ENCODE data around the gene FBN1. TPM values are rescaled to one million over a fixed set of nuclear protein-coding genes. Genes with fewer than 3 reads are reported as not detected.

FBN1 gene
- total RNA-seq, 1 donor from 2014 or later: 78.8 TPM

- Histone ChIP-seq H2AFZ (replicated peaks) (no peak overlapping the region), H3K79me2 (ENCODE audit: low read depth) (no peaks in the 10 kb centered on the region), H3K4me3 (no peak overlapping the region), H3K4me1 (no peaks in the 10 kb centered on the region), H3K27me3 (no peaks in the 10 kb centered on the region), H3K4me2 (no peak overlapping the region), H3K9ac (no peak overlapping the region), H3F3A (ENCODE audit: low read depth) (no peaks in the 10 kb centered on the region), H4K20me1 (ENCODE audit: low read depth) (no peaks in the 10 kb centered on the region), H3K36me3 (no peaks in the 10 kb centered on the region), H3K27ac (no peak overlapping the region), H3K9me3 (ENCODE audit: low read depth) (no peaks in the 10 kb centered on the region)
- no peaks in the 10 kb centered on the region for H3K27me3 Mint-ChIP-seq (ENCODE audit: insufficient read depth, low read depth)
- no peak overlapping the region for H3K27ac Mint-ChIP-seq
- H3K9me3 Mint-ChIP-seq: no peaks in the 10 kb centered on the region
- no peaks in the 10 kb centered on the region for H3K36me3 Mint-ChIP-seq
- no peak for TF ChIP-seq EZH2phosphoT487 (IDR thresholded peaks at IDR 0.05)
- no peak for TF ChIP-seq EZH2 (IDR thresholded peaks at IDR 0.05)
- TF ChIP-seq, protein P1, sequence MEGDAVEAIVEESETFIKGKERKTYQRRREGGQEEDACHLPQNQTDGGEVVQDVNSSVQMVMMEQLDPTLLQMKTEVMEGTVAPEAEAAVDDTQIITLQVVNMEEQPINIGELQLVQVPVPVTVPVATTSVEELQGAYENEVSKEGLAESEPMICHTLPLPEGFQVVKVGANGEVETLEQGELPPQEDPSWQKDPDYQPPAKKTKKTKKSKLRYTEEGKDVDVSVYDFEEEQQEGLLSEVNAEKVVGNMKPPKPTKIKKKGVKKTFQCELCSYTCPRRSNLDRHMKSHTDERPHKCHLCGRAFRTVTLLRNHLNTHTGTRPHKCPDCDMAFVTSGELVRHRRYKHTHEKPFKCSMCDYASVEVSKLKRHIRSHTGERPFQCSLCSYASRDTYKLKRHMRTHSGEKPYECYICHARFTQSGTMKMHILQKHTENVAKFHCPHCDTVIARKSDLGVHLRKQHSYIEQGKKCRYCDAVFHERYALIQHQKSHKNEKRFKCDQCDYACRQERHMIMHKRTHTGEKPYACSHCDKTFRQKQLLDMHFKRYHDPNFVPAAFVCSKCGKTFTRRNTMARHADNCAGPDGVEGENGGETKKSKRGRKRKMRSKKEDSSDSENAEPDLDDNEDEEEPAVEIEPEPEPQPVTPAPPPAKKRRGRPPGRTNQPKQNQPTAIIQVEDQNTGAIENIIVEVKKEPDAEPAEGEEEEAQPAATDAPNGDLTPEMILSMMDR (IDR thresholded peaks at IDR 0.05): no peak
- DNase-seq (ENCODE audit: low spot score): no peak
- no peak overlapping the region for H3K4me3 Mint-ChIP-seq
- H3K4me1 Mint-ChIP-seq: no peaks in the 10 kb centered on the region
These were observed 38.7 kb upstream of the FBN1 start for GRCh38 chr15:48683991-48684765.

DNA sequence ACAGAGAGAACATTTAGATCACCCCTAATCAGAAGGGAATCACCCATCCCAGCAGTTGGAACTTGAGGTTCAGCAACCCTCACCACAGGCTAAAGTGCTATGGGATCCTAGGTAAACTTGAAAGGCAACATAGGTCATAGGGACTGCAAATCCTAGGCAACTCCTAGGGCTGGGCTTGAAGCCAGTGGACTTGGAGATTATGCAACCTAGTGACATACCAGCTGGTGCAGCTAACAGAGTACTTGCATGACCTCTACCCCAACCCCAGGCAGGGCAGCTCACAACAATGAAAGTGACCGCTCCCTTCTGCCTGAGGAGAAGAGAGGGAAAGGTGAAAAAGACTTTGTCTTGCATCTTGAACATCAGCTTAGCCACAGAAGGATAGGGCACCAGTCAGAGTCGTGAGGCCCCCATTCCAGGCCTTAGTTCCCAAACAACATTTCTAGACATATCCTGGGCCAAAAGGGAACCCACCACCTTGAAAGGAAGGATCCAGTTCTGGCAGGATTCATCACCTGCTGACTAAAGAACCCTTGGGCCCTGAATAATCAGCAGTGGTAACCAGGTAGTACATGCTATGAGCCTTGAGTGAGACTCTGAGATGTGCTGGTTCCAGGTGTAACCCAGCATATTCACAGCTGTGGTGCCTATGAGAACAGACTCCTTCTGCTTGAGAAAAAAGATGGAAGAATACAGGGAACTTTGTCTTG, 37.6 kb upstream of the FBN1 start:
- DNase-seq (ENCODE audit: low spot score): no peak
- Histone ChIP-seq H3K9me3 (ENCODE audit: low read depth) (no peaks in the 10 kb centered on the region), H2AFZ (replicated peaks) (no peak overlapping the region), H3K4me3 (no peak overlapping the region), H3F3A (ENCODE audit: low read depth) (no peaks in the 10 kb centered on the region), H3K4me2 (no peak overlapping the region), H3K79me2 (ENCODE audit: low read depth) (no peaks in the 10 kb centered on the region), H3K36me3 (no peaks in the 10 kb centered on the region), H3K4me1 (no peaks in the 10 kb centered on the region), H3K27me3 (no peaks in the 10 kb centered on the region), H4K20me1 (ENCODE audit: low read depth) (no peaks in the 10 kb centered on the region), H3K27ac (no peak overlapping the region), H3K9ac (no peak overlapping the region)
- no peak overlapping the region for H3K27ac Mint-ChIP-seq
- TF ChIP-seq, protein P1 (IDR thresholded peaks at IDR 0.05): no peak
- no peak for TF ChIP-seq EZH2phosphoT487 (IDR thresholded peaks at IDR 0.05)
- no peak for TF ChIP-seq EZH2 (IDR thresholded peaks at IDR 0.05)
- no peak overlapping the region for H3K4me3 Mint-ChIP-seq
- H3K36me3 Mint-ChIP-seq: no peaks in the 10 kb centered on the region
- H3K27me3 Mint-ChIP-seq (ENCODE audit: insufficient read depth, low read depth): no peaks in the 10 kb centered on the region
- H3K9me3 Mint-ChIP-seq: no peaks in the 10 kb centered on the region
- H3K4me1 Mint-ChIP-seq: no peaks in the 10 kb centered on the region

DNA sequence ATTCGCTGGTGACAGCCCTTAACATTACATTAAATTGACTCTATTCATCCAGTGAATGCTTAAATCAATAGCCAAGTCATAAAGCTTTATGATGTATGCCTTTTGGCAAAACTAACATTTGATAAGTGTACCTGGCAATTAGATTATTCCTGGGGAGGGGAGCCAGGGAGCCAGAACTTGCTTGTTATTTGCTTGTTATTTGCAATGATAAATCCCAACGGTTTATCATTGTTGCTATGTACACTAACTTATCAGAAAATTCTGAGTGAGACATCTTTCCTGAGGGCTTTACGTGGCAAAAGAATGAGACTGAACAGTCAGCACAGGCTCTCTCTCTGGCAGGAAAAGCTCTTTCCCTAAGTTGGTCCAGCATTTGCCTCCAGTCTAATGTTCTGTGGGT, 35.8 kb upstream of the FBN1 start:
- Histone ChIP-seq H3F3A (ENCODE audit: low read depth) (no peaks in the 10 kb centered on the region), H3K9me3 (ENCODE audit: low read depth) (no peaks in the 10 kb centered on the region), H3K27ac (no peak overlapping the region), H3K36me3 (no peaks in the 10 kb centered on the region), H3K4me3 (no peak overlapping the region), H3K4me2 (no peak overlapping the region), H3K27me3 (no peaks in the 10 kb centered on the region), H2AFZ (replicated peaks) (no peak overlapping the region), H3K9ac (no peak overlapping the region), H4K20me1 (ENCODE audit: low read depth) (no peaks in the 10 kb centered on the region), H3K79me2 (ENCODE audit: low read depth) (no peaks in the 10 kb centered on the region), H3K4me1 (no peaks in the 10 kb centered on the region)
- no peaks in the 10 kb centered on the region for H3K4me1 Mint-ChIP-seq
- no peaks in the 10 kb centered on the region for H3K36me3 Mint-ChIP-seq
- TF ChIP-seq EZH2phosphoT487 (IDR thresholded peaks at IDR 0.05) (no peak), EZH2 (IDR thresholded peaks at IDR 0.05) (no peak)
- TF ChIP-seq, protein P1 (IDR thresholded peaks at IDR 0.05): no peak
- no peak overlapping the region for H3K27ac Mint-ChIP-seq
- no peak overlapping the region for H3K4me3 Mint-ChIP-seq
- no peaks in the 10 kb centered on the region for H3K27me3 Mint-ChIP-seq (ENCODE audit: insufficient read depth, low read depth)
- DNase-seq (ENCODE audit: low spot score): no peak
- no peaks in the 10 kb centered on the region for H3K9me3 Mint-ChIP-seq

Measured in neural progenitor cell (in vitro differentiated cells).